A673 (cell line): ENCODE results near the gene KATNB1. TPM values are rescaled to one million over a fixed set of nuclear protein-coding genes. Genes with fewer than 3 reads are reported as not detected.

ENCODE experiments used
- BruUV-seq: library from RNA; stranded (reverse); fragments of 400-500 nt; replicated peaks from 2 replicates; lab custom pipeline; 2021; lab: Mats Ljungman, UMichigan
- CTCF ChIA-PET: fragments of 300-600 bp; sonication (Branson Sonifier 250); formaldehyde crosslinking; loops from one replicate; lab custom pipeline; 2022; ENCODE audit warnings: antibody characterized with exemption; lab: Charles Lee
- POLR2A ChIA-PET: fragments of 300-600 bp; sonication (Branson Sonifier 250); formaldehyde crosslinking; loops from one replicate; lab custom pipeline; 2022; ENCODE audit warnings: antibody characterized with exemption; ENCODE audit not compliant: low non-redundant PET; lab: Charles Lee
- DNase-seq: peaks from one replicate; pipeline ENCODE4 v3.0.0-alpha.2; 2015; ENCODE audit warnings: low spot score
- H3K27ac ChIP-seq: fragments of 200-600 bp; sonication (generic); 2 replicates; pipeline ENCODE4 v1.5.1; 2016; ENCODE audit warnings: mixed run types, low read depth, mild to moderate bottlenecking, mixed read lengths, antibody characterized with exemption, low read length; ENCODE audit not compliant: poor library complexity, severe bottlenecking
- H3K27me3 ChIP-seq: fragments of 200-600 bp; sonication (generic); replicated peaks from 2 replicates; pipeline ENCODE4 v1.6.1; 2017; ENCODE audit warnings: mixed run types, low read depth, mild to moderate bottlenecking, mixed read lengths, antibody characterized with exemption, low read length; ENCODE audit not compliant: insufficient read depth, poor library complexity
- H3K36me3 ChIP-seq: fragments of 200-600 bp; sonication (generic); 2 replicates; pipeline ENCODE4 v1.6.1; 2016; ENCODE audit warnings: mixed run types, mild to moderate bottlenecking, mixed read lengths, antibody characterized with exemption, low read length; ENCODE audit not compliant: insufficient read depth, poor library complexity, severe bottlenecking
- H3K4me1 ChIP-seq: fragments of 200-600 bp; sonication (generic); 2 replicates; pipeline ENCODE4 v1.6.1; 2017; ENCODE audit warnings: mixed run types, mild to moderate bottlenecking, mixed read lengths, antibody characterized with exemption, low read length; ENCODE audit not compliant: insufficient read depth, poor library complexity, severe bottlenecking
- H3K4me3 ChIP-seq: fragments of 200-600 bp; sonication (generic); 2 replicates; pipeline ENCODE4 v1.5.1; 2016; ENCODE audit warnings: low read depth, mixed run types, mild to moderate bottlenecking, mixed read lengths, low read length; ENCODE audit not compliant: poor library complexity, severe bottlenecking
- H3K9me3 ChIP-seq: fragments of 200-600 bp; sonication (generic); 2 replicates; pipeline ENCODE4 v1.6.1; 2016; ENCODE audit warnings: mixed run types, low read depth, mild to moderate bottlenecking, mixed read lengths, antibody characterized with exemption, low read length; ENCODE audit not compliant: poor library complexity, severe bottlenecking
- EZH2 ChIP-seq: fragments of 200-600 bp; sonication (generic); IDR thresholded peaks from 2 replicates; pipeline ENCODE4 v1.6.1; 2017; ENCODE audit warnings: borderline replicate concordance, low read depth, mild to moderate bottlenecking, mixed read lengths, antibody characterized with exemption, low read length; ENCODE audit not compliant: poor library complexity, severe bottlenecking
- intact Hi-C: fragments of 100-400 bp; cut with micrococcal nuclease; formaldehyde crosslinking; loops from one replicate; pipeline ENCODE4 v1.10.0; 2022; ENCODE audit not compliant: unreplicated experiment
- total RNA-seq: library from RNA; stranded (reverse); gene quantifications from 2 replicates; pipeline ENCODE4 v1.2.3, GENCODE V29; 2021
- TF ChIP-seq, protein P1 (sequence below): fragments of 300-800, 200-600 bp; sonication (generic); conservative IDR thresholded peaks from 2 replicates; pipeline ENCODE4 v1.5.1; 2017; ENCODE audit warnings: low read depth, mild to moderate bottlenecking, antibody characterized with exemption, low read length, moderate library complexity, mixed read lengths

KATNB1 gene
- total RNA-seq, 1 experiment from 2014 or later, result 55.7 TPM

DNA sequence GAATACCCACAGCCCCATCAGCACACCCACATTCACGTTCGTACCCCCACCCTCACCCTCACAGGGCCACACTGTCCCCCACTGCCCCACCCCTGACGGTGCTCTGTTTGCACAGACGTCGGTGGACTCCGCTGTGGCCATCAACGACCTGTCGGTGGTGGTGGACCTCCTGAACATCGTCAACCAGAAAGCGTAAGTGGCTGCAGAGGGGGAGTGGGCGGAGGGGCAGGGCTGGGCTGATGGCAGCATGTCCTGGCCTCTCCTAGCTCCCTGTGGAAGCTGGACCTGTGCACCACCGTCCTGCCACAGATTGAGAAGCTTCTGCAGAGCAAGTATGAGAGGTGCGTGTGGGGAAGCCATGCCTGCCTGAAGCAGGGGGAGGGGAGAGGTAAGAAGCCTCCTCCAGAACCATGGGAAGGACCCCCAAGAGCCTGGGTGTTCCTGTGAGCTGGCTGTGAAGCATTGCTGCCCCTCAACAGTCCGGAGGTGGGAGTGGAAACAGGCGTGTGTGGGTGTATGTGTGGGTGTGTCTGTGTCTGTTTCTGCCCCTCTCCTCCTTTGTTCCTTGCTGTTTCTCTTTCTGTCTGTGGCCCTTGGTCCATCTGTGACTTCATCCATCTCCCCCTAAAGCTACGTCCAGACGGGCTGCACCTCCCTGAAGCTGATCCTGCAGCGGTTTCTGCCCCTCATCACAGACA lies 20.3 kb downstream of the KATNB1 start:
- intact Hi-C loops, result loop anchor here (5.0 to 10.0 kb wide), 4 partner anchors 91 to 246 kb away; partner anchors contain the start of genes USB1 and ZNF319
- peaks cover 68% of the 10 kb centered on the region for H3K36me3 ChIP-seq
- POLR2A ChIA-PET, result no interaction called here

DNA sequence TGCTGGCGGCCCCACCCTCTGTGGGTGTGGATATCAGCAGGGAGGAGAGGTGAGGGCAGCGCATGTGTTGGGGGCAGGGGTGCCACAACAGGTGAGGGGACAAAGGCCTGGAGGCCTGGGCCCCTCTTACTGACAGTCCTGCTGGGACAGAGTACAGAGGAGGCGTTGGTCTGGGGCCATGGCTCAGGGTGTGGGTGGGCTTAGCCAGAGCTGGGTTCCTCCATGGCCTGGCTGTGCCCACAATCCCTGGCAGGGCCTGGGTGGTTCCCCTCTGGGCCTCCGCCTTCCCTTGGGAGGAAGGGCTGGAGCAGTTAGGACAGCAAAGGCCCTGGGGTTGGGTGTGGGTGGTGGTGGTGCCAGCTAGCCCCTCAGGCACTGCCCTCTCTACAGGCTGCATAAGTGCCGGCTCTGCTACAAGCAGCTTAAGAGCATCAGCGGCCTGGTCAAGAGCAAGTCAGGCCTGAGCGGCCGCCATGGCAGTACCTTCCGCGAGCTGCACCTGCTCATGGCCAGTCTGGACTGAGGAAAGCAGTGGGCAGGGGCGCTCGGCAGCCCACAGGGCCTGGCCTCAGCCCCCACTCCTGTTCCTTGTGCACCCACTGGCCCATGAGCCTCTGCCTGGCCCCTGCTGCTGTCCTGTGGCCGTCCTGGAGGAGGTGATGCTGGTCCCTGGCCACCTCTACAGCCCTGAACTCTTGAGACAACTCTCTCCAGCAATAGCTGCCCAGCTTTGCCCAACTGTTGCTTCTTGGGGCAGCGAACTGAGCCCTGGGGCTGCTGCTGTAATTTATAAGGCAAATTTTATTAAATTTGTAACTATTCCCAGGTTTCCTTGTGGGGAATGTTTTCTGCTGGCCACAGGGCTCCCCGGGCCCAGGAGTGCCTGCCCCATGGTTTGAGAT lies 21.1 kb downstream of the KATNB1 start:
- no TSS peak for BruUV-seq
- TF ChIP-seq EZH2, result no peak
- TF ChIP-seq, protein P1, sequence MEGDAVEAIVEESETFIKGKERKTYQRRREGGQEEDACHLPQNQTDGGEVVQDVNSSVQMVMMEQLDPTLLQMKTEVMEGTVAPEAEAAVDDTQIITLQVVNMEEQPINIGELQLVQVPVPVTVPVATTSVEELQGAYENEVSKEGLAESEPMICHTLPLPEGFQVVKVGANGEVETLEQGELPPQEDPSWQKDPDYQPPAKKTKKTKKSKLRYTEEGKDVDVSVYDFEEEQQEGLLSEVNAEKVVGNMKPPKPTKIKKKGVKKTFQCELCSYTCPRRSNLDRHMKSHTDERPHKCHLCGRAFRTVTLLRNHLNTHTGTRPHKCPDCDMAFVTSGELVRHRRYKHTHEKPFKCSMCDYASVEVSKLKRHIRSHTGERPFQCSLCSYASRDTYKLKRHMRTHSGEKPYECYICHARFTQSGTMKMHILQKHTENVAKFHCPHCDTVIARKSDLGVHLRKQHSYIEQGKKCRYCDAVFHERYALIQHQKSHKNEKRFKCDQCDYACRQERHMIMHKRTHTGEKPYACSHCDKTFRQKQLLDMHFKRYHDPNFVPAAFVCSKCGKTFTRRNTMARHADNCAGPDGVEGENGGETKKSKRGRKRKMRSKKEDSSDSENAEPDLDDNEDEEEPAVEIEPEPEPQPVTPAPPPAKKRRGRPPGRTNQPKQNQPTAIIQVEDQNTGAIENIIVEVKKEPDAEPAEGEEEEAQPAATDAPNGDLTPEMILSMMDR, result no peak
- peaks cover 71% of the 10 kb centered on the region for H3K36me3 ChIP-seq
- CTCF ChIA-PET, result interaction anchor here (0.6 to 1.5 kb wide), 2 partner anchors 14 to 243 kb away, joined by 3 to 4 read pairs; no protein-coding TSS in a partner anchor
- H3K27ac ChIP-seq, result peak overlapping the region; percentile 78
- H3K4me1 ChIP-seq, result peaks cover 28% of the 10 kb centered on the region
- POLR2A ChIA-PET, result no interaction called here
- H3K4me3 ChIP-seq, result no peak overlapping the region
- no peaks in the 10 kb centered on the region for H3K9me3 ChIP-seq
- intact Hi-C loops, result loop anchor here (5.0 to 10.0 kb wide), 4 partner anchors 91 to 246 kb away; partner anchors contain the start of genes USB1 and ZNF319
- no peak for DNase-seq
- H3K27me3 ChIP-seq, result no peaks in the 10 kb centered on the region

More for the DNA sequence above, 20.3 kb downstream of the KATNB1 start:
- Histone ChIP-seq H3K4me1 (peaks cover 28% of the 10 kb centered on the region), H3K4me3 (no peak overlapping the region), H3K27me3 (no peaks in the 10 kb centered on the region), H3K9me3 (no peaks in the 10 kb centered on the region), H3K27ac (peak overlapping the region; percentile 78)
- no peak for DNase-seq
- TF ChIP-seq, protein P1, result no peak
- no peak for TF ChIP-seq EZH2
- BruUV-seq, result no TSS peak
- CTCF ChIA-PET, result interaction anchor here (0.6 kb wide), 1 partner anchor 244 kb away, joined by 3 read pairs; no protein-coding TSS in a partner anchor

DNA sequence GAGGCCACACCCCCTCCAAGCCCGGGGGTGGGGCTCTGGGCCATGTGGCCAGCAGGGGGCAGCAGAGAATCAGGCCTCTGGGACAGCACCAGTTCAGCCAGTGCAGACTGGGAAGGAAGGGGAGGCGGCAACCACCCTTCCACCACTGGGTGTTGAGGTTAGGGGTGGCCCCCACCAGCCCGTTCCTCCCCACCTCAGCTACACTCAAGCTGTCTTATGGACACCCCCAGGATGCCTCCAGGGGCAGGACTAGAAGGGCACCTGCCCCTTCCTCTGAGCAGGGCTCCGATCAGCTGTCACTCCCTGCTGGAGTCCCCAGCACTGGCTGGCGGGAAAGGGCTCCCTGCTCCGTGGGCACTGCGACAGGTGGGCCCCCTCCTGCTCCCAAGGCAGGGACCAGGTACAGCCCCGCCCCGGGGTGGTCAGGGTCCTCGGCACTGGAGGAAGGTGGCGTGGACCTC lies 21.8 kb downstream of the KATNB1 start:
- BruUV-seq, result no TSS peak
- CTCF ChIA-PET, result interaction anchor here (1.5 kb wide), 1 partner anchor 15 kb away, joined by 4 read pairs; no protein-coding TSS in a partner anchor
- no peaks in the 10 kb centered on the region for H3K27me3 ChIP-seq
- peaks cover 77% of the 10 kb centered on the region for H3K36me3 ChIP-seq
- TF ChIP-seq EZH2, result no peak
- TF ChIP-seq, protein P1, result peak; percentile 96
- H3K4me3 ChIP-seq, result no peak overlapping the region
- no peaks in the 10 kb centered on the region for H3K9me3 ChIP-seq
- POLR2A ChIA-PET, result no interaction called here
- intact Hi-C loops, result loop anchor here (5.0 to 10.0 kb wide), 4 partner anchors 90 to 245 kb away; partner anchors contain the start of genes USB1 and ZNF319
- peak; percentile 90 for DNase-seq
- peak overlapping the region; percentile 78 for H3K27ac ChIP-seq
- H3K4me1 ChIP-seq, result peaks cover 28% of the 10 kb centered on the region
